Lower leg skin (tissue), 4 donors: ENCODE data around the gene CTRL. TPM values are rescaled to one million over a fixed set of nuclear protein-coding genes. Genes with fewer than 3 reads are reported as not detected.

Experiments used
- DNase-seq, 2 donors: peaks; one replicate each; pipeline ENCODE4 v3.0.0-alpha.2; 2019; ENCODE audit warnings: low spot score in 2 of 2
- H3K4me3 ChIP-seq: fragments of 200-600 bp; sonication (generic); 2 replicates; pipeline ENCODE4 v1.5.1; 2017; ENCODE audit warnings: mild to moderate bottlenecking, low read depth; ENCODE audit not compliant: poor library complexity, severe bottlenecking
- POLR2A ChIP-seq, 2 donors: fragments of 450-650 bp; IDR thresholded peaks; one replicate each; pipeline ENCODE4 v1.6.1; 2016 to 2017; ENCODE audit warnings: antibody characterized with exemption in 2 of 2, mild to moderate bottlenecking in 1 of 2, moderate library complexity in 1 of 2
- WGBS, 2 donors: methylation state at CpG; one replicate each; pipeline ENCODE4 v1.1.5; 2018; 5-methylcytosine and 5-hydroxymethylcytosine counted together
- intact Hi-C: fragments of 100-400 bp; cut with DNase I; formaldehyde crosslinking; loops from one replicate; pipeline ENCODE4 v1.15.0; 2023; ENCODE audit warnings: low total_unique reads
- total RNA-seq, 4 donors: library from RNA; depleted of rRNA; stranded (reverse); fragments of >200 nt; gene quantifications; one replicate each; pipeline ENCODE4 v1.1.0, GENCODE V29; 2016
- TF ChIP-seq, protein P1 (sequence below), 3 donors: fragments of 450-650 bp; IDR thresholded peaks; one replicate each; pipeline ENCODE4 v1.5.1; 2016; ENCODE audit warnings: antibody characterized with exemption in 3 of 3, mild to moderate bottlenecking in 3 of 3, moderate library complexity in 2 of 3

Gene CTRL
- total RNA-seq, 4 donors from 2014 or later: 0.84 to 1.7 TPM; not detected in 2

DNA sequence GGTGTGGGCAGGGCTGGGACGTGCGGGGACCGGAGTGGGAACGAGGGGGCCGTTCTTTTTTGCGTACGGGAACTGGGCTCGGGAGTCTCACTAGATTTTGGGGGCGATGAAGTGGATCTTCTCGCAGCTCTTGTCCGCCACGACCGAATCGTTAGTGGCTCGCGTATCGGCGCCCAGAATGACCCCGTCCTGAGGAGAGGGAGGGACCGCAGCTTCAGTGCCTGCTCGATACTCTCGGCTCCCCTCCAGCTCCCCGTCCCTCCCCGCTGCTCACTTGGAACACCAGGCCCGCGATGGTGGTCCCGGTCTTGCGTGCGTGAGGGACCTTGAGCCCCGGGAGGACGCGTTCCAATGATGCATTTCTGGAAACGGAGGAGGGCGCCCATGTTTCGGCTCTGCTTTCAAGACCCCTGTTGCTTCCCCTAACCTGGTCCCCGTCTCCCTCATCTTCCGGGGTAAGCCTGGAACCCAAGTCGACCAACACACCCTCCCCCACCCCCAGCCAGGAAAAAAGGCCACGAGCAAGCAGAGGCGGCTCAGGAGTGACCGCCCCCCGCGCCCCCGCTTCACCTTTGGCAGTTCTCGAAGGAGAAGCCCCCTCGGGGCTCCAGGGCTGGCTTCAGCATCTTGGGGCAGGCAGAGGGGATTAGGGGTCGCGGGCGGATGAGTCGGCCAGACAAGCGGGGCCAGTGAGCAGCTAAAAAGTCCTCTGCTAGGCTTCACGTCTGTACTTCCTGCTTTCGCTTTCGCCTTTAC is 4.6 kb upstream of the CTRL start, which contains the start of gene PSMB10:
PSMB10 (minus strand) TSS at position 727 of the 756 bp plus-strand sequence; CDS start at position 626, 101 bp downstream.
- intact Hi-C loops: no loop called here
- WGBS, 2 donors: 0 to 1% methylated on average over 19 to 45 of the region's 54 CpGs
- peak; percentile 75 to 93 for DNase-seq
- no peak for TF ChIP-seq POLR2A (IDR thresholded peaks at IDR 0.05)
- TF ChIP-seq, protein P1, sequence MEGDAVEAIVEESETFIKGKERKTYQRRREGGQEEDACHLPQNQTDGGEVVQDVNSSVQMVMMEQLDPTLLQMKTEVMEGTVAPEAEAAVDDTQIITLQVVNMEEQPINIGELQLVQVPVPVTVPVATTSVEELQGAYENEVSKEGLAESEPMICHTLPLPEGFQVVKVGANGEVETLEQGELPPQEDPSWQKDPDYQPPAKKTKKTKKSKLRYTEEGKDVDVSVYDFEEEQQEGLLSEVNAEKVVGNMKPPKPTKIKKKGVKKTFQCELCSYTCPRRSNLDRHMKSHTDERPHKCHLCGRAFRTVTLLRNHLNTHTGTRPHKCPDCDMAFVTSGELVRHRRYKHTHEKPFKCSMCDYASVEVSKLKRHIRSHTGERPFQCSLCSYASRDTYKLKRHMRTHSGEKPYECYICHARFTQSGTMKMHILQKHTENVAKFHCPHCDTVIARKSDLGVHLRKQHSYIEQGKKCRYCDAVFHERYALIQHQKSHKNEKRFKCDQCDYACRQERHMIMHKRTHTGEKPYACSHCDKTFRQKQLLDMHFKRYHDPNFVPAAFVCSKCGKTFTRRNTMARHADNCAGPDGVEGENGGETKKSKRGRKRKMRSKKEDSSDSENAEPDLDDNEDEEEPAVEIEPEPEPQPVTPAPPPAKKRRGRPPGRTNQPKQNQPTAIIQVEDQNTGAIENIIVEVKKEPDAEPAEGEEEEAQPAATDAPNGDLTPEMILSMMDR (IDR thresholded peaks at IDR 0.05): no peak
- peak within 1 kb of the TSS; percentile 71 for H3K4me3 ChIP-seq

DNA sequence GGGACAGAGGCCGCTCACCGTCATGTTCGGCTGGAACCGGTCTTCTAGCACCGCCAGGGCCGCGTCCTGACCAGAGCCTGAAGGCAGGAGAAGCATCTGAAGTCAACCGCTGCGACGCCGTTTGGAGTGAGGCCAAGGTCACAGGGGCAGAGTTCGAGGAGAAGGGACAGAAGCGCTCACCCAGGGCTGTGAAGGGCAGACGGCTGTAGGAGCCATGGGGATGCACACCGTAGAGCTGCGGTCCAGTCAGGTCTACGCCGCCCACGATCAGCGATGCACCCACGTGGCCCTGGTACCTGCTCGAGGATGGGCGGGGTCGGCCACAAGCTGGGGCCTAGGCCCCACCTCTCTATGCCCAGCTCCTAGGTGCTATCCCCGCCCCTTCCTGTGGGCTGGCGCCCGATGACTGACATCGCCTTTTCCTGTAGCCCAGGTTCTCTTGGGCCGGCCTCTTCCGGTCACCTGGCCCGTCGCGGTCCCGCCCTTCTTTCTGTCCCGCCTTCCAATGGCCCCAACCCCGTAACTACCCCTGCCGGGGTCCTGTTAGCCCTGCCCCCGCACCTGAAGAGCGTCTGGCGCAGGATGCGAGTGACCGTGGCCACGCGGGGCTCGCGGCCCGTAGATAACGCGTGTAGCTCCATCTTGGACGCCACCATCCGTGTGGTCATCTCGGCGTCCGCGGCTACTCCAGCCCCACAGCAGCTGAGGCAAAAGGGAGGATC is 3.9 kb upstream of the CTRL start:
- TF ChIP-seq, protein P1 (IDR thresholded peaks at IDR 0.05): no peak
- peak in 1 of 2 donors; percentile 13 for TF ChIP-seq POLR2A (IDR thresholded peaks at IDR 0.05)
- intact Hi-C loops: no loop called here

DNA sequence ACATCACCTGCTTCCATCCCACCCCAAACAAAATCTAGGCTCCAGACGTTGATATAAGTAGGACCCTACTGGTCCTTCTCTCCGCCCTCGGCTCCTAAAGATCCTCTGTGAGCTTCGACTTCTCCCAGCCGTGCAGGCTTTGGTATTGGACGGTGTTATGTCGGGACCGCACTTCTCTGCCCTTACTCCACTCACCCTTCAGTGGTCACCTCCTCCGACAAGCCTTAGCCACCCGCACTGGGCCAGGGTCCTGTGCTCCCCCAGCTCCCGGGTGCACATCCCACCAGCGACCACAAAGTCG is 3.4 kb upstream of the CTRL start:
- peak overlapping the region; percentile 7 for H3K4me3 ChIP-seq
- WGBS, 2 donors: 37% methylated on average over 13 of the region's 13 CpGs
- DNase-seq: no peak
- TF ChIP-seq POLR2A (IDR thresholded peaks at IDR 0.05): no peak
- TF ChIP-seq, protein P1 (IDR thresholded peaks at IDR 0.05): no peak
- intact Hi-C loops: no loop called here

More for the DNA sequence above, 3.9 kb upstream of the CTRL start:
- WGBS, 2 donors: 2% methylated on average over 42 of the region's 55 CpGs
- peak; percentile 96 to 99 for DNase-seq
- H3K4me3 ChIP-seq: peak overlapping the region; percentile 71

DNA sequence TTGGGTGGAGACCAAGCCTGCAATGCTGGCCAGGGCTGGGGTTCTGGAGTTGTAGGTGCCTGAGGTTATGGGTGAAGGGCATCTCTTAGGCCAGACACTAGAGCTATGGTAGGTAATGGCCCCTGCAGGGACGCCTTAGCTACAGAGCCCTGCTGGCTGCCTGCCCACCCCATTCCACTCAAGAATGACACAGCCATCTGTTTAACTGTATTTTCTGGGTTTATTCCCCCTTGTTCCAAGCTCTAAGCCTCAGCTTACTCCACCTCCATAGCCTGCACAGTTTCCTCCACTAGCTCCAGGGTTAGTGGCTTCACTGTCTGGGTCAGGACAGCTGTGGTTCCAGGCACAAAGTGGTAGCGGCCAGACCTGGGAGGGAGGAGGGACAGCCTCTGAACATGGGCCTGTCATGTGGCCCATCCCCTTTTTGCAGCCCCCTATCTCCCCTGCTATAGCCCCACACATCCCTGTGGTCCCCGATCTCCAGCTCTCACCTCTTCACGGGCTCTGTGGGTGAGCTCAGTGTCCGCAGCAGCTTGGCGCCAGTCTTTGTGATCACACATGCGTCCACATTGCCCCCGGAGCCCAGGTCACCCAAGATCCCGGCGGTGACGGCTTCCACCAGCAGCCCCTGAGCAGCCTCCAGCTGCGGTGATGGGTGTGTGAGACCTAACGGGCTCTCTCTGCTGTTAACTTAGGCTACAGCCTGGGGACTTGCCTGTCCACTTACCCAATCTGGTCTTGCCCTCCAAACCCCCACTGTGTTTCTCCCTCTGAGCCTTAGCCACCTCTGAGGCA is 2.8 kb upstream of the CTRL start:
- intact Hi-C loops: no loop called here
- 60 to 65% methylated on average over 6 to 13 of the region's 13 CpGs for WGBS, 2 donors
- peak in 1 of 2 donors; percentile 87 for DNase-seq
- H3K4me3 ChIP-seq: no peak overlapping the region
- TF ChIP-seq POLR2A (IDR thresholded peaks at IDR 0.05): no peak
- TF ChIP-seq, protein P1 (IDR thresholded peaks at IDR 0.05): no peak

DNA sequence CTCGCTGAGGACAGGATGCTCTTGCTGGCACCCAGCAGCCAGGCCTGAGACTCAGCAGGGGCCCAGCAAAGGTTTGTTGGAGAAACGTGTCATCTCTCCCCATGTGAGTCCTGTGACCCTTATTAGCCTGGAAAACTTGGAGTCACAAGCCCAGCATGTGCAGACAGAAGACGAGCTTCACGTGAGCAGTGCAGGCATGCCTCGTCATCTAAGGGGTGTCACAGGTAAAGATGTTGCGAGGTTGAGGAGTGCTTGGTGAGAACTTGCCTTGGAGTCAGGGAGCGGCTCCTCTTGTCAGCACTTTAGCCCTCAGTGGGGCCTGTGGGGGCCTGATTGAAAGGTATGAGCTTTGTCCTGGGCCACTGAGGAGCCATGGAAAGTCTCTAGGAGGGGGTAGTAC is 2.1 kb upstream of the CTRL start:
- TF ChIP-seq, protein P1 (IDR thresholded peaks at IDR 0.05): no peak
- no peak for TF ChIP-seq POLR2A (IDR thresholded peaks at IDR 0.05)
- WGBS, 2 donors: 56 to 66% methylated on average over 6 to 7 of the region's 7 CpGs
- H3K4me3 ChIP-seq: no peak overlapping the region
- no peak for DNase-seq
- intact Hi-C loops: no loop called here
